Stimulated activated CD4-positive, alpha-beta T cell treated with anti-CD3 and anti-CD28 coated beads, TNF-alpha, amount 100 ng/mL, for 48 hours (primary cell): ENCODE results near the gene CMIP.
"Not testable (repeated sequence)": the region's sequence is repeated elsewhere in the genome, so short reads cannot be mapped to it uniquely, and the experiment has no call there.

ENCODE experiments used
- DNase-seq, 3 donors: peaks; one replicate each; pipeline ENCODE4 v3.0.0-alpha.2; 2020; ENCODE audit warnings: low read depth in 3 of 3

The CMIP gene

DNA sequence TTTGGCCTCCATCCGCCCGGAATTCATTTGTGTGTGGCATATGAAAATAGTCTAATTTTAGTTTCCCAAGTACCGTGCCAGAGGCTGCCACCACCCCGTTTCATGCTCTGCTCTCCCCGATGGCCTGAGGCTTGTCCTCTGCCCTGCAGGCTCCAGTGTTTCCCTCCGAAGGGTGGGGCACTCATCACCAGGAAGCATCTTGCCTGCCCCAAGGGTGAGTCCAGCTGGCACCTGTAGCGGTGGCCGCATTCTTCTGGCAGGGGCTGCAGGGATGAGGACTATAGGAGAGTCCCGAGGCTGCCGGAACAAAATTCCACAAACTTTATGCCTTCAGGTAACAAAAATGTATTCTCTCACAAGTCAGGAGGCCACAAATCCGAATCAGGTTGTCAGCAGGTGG lies 23.1 kb upstream of the CMIP start:
- no peak for DNase-seq

DNA sequence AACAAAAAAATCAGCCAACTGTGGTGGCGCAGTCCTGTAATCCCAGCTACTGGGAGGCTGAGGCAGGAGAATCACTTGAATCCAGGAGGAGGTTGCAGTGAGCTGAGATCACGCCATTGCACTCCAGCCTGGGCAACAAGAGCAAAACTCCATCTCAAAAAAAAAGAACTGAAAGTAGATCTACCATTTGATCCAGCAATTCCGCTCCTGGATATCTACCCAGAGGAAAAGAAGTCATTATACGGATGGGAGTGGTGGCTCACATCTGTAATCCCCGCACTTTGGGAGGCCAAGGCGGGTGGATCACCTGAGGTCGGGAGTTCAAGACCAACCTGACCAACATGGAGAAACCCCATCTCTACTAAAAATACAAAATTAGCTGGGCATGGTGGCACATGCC lies 22.5 kb upstream of the CMIP start:
- not testable (repeated sequence) for DNase-seq

DNA sequence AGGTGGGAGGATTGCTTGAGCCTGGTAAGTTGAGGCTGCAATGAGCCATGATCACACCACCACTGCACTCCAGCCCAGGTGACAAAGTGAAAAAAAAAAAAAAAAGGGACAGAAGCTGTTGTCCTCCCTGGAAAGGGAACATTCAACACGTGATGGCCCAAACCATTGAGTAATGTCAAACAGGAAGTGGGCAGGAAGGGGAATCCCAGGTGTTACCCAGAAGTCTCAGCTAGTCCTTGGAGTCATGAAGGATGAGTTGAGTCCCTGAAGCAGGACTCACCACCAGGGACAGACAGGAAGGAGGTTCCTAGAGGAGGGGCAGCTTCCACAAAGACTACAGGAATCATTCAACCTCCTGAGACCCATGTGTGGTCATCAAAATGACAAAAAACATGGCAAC lies 19.8 kb upstream of the CMIP start:
- no peak for DNase-seq

DNA sequence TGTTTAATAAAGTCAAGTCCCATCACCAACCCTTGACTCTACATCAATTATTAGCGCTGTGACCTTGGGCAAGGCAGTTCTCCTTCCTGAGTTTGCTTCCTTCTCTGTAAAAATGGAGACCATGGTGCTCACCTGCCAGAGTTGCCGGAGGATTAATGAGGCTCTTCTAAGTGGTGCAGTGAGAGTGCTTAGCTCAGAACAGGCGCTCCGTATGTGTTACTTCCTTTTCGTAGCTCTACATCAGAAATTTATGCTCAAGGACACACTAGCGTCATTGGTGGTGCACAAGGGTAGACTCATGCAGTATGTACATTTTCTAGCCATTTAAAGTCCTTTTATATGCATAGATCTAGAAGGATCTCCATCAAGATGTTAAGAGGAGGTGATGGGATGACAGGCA lies 17.4 kb upstream of the CMIP start:
- no peak for DNase-seq

DNA sequence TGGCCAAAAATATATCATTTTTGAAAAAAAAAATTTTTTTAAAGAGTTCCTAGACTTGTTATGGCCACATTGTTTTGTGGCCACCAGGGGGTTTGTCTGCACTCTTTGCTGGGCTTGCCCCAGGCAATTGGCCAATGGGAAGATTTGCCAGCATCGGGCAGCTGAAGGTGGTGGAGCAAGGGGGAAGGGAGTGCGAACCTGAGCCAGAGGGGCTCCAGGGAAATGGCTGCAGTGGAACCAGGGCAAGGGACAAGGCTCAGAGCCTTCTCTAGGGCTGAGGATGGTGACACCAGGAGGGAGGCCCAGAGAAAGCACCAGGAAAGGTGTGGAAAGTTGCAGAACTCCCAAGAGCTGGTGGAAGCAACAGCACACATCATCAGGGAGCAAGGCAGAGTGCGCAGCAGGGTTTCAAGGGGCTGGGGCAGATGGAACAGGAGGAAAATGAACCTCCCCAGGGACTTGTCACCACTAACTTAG lies 15.5 kb upstream of the CMIP start:
- DNase-seq = no peak

DNA sequence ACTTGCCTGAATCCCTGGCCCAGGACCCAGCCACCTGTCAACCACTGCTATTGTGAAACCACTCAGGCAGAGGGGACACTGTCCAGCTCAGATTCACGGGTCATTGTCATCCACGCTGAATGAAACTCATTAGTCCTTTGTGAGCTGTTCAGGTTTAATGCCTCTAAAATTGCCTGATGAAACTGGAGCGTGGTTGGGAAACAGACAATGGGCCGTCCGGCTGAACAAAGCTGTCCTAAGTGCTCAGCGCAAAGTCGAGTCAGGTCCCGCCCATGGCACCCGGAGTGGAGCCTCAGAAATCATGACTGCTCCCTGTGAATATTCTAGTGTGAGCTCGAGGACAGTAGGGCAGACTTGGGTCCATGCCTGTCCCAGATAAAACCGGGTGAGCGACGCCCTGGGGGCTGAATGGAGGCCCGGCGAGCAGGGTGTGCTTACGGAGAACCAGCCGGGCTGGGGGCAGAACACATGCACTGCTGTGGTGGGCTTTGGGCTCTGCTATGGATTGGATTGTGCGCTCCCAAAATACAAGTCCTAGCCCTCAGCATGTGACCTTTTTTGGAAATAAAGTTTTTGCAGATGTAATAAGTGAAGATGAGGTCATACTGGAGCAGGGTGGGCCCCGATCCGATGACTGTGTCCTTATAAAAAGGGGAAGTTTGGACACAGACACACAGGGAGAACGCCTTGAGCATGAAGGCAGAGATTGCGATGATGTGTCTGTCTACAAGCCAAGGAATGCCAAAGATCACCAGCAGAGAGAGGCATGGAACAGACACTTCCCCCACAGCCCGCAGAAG lies 12.9 kb upstream of the CMIP start:
- no peak for DNase-seq

DNA sequence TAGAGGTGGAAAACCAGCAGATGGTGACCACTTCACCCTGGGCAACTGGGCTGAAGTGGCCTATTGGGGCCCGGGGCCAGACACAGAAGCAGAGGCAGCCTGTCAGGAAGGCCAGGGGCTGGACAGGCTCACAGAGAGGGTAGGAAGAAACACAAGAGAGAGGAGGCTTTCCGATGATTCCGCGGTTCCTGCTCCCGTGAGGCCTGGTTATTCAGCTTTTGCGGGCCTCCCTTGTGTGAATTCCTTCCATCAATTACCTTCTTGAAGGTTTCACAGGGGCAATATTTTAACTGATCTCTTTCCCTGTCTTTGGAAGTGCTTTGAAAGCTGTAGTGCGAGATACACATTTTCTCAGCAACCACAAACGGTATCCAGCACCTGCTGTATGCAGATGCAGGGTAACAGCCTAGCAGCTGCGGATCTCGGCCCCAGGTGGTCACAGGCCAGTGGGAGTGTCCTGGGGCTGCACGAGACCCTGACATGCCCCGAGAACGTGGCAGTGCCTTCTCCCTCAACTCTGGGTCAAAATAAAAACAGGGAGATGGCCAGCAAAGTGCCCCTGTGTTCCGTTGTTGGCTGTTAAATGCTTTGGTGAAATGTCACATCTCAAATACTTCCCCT lies 11.6 kb upstream of the CMIP start:
- no peak for DNase-seq

DNA sequence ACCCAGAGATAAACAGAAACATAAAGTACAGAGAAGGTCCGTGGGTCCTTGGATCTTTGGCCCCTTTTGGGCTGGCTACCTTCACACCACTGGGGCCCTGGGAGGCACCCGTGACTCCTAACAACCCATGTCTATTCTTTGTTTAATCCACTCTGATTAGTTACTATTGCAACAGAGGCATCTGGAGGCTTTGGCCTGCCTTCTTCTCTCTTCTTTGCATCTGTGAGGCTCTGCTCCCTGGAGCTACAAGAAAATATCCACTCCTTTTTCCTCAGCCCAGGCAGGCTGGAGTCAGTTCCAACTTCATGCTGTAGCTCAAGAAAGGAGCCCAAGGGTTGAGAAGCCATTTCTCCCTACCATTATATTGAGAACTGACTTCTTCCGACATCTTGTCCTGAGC lies 9.5 kb upstream of the CMIP start:
- DNase-seq = no peak

DNA sequence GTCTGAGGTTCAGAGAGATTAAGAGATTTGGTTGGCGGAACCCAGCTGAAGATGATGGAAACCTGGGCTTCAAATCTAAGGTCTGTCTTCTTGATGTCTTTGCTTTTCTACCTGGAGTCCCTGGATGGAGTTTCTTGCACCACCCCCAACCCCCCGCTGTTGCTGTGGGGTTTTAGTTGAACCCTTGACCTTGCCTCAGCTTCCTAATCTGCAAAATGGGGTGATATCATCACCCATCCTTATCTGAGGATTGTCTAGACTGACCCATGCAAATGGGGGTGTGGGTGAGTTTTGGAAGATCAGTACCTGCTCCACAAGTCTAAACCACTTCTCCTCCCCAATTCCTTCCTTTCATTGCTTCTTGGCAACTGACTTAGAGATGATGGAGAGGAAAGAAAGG lies 9.0 kb upstream of the CMIP start:
- DNase-seq = no peak

DNA sequence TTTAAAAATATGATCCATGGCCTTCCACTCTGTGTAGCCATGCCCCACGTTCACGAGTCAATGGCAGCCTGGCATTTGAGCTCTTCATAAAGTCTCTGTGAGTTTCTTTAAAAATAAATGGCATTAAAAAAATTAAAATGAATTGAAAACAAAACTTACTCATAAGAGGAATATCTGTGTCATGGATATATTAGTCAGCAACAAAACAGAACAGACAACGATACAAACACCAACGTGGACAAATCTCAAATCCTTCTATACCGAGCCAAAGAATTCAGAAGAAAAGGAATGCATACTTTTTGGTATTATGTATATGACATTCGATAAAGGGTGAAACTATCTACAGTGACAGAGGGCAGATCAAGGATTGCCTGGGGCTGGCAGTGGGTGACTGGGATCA lies 8.2 kb upstream of the CMIP start:
- DNase-seq = no peak

DNA sequence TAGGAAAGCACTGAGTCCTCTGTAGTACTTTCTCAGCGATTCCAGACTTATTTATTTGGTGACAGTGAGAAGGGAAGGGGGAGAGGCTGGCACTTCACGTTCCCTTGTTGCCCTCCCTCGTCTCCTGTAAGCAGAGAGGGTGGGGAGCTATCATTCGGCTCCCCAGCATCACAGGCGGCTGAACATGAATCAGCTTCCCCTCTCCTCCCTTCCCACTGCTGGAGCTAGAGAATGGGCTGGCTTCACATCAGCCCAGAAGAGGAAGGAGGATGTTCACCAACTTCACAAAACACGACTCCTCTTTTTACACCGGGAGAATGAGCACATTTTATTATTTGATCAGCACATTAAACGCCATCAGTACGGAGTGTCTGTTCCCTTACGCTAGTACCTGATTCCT lies 6.7 kb upstream of the CMIP start:
- no peak for DNase-seq

DNA sequence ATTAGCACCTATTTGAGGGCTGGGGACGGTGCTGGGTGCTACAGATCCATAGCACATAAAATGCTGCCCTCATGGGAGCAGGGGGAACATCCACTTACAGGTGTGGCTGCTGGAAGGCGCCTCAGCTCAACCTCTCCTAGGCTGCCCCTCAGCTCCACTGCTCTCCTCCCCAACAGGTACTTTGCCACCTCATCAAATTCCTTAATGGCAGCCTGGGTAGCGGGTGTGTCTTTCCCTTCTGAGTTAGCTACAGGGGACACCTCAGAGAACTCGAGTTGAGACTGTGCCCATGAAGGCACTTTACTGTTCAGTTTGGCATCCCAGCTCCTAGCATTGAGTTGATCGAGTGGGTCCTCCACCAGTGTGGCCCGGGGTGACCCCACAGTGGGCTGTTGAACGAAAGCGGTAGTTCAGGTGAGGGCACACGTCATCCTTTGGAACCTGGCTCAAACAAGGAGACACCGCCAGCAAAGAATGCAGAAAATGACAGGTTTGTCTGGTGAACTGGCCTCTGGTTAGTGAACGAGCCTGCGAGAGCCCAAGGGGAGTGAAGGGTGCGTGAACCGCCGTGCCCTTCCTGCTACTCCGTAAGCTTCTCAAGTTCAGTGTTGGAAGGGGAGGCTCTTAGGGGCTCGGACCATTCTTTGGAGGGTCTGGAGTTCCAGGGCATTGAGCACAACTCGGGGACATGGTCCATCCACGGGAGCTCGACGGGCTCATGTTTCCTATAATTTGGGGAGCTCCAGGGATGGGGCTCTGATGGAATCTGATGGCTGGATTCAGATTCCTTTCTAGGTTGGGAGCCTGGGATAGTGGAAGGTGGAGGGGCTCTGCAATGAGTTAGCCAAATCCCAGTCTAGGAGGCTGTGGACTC lies 3.5 kb upstream of the CMIP start:
- DNase-seq = no peak

DNA sequence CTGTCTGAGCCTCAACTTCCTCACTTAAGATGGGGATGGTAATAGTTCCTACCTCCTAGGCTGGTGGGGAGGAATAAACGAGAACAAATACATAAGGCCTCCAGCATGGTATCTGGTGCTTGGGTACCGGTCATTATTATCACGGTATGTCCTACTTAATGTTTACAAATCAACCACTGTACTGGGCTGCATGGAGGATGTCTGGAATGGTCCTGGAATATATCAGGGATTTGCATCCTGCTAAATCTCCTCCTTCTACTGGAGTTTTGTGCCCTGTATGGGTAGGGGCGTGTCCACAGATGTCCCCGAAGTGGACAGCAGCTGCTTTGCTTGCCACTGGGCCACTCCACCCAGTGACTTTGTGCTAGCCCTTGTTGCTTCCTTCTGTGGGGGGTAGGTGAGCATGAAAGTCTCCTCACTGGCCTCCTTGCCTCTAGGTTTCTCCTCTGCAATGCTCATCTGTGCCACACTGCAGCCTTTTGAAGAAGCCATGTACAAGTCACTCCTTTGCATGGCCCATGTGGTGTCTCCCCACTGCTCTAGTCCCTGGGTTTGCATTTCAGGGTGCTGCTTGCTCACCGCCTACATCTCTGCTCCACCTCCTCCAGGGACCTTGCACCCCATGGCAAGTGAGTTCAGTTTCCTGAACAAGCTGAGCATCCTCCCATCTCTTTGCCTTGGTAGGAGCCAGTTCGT lies 2.2 kb upstream of the CMIP start:
- no peak for DNase-seq

DNA sequence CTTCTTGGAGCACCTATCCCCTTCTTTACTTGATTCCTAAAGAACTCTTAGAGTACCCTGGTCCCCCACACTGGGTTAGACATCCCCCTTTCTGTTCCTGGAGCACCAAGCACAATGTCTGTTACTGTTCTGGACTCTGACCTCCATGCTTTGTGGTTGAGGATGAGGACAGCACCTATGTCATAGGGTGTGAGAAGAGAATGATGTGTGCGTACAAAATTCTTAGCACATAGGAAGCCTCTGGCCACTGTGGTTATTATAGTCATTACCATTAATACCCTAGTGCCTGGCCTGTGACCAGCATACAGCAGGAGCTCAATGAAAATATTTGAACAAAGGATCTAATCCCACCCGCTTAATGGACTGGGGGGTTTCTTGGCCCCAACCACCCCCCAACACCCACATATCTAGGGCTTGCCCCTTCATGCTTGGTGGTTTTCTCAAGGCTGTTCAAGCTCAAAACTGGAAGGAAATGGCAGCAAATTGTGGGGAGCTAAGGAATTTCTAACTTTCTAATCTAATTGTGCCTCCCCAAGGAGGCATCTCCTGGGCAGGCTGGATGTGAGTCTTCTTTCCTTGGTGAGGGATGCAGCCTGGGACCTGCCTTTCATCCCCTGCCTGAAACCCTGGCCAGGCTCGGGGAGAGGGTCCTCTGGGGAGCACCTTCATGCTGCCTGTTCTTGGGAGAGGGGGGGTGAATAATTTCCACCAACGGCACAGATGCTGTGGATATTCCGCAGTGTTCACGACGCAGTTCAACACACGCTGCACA lies 1.5 kb upstream of the CMIP start:
- no peak for DNase-seq

DNA sequence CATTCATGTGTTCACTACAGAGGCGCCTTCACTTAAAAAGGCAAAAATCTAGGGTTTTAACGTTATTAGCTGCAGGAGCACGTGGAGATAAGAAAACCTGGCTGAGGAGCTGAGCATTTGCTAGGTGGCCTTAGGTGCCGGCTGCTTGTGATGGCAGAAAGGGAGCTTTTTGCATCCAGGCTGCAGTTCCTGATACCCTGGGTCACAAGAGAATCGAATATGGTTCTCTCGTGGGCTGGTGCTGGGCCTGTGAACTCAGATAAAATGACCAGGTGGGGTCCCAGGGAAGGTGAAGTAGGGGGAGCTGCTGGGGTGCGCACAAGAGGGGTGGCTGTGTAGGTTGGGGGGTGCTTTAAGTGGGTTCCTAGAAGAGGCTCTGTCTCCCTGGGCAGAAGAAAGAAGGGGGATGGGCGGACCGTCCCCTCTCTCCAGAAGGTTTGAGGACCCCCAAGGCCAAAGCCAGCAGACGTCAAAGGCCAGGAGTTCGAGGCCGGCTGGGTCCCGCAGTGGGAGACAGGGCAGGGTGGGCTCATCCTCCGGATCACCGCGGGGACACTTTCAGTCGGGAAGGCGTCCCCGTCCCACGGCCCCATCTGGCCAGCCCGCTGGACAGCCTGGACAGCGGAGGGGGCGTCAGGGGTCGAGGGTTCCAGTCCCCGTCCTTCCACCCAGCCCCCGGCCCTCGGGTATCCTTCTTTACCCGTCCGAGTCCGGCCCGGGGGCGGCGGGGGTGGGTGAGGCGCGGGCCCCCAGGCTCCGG lies 740 bp upstream of the CMIP start:
- no peak for DNase-seq

DNA sequence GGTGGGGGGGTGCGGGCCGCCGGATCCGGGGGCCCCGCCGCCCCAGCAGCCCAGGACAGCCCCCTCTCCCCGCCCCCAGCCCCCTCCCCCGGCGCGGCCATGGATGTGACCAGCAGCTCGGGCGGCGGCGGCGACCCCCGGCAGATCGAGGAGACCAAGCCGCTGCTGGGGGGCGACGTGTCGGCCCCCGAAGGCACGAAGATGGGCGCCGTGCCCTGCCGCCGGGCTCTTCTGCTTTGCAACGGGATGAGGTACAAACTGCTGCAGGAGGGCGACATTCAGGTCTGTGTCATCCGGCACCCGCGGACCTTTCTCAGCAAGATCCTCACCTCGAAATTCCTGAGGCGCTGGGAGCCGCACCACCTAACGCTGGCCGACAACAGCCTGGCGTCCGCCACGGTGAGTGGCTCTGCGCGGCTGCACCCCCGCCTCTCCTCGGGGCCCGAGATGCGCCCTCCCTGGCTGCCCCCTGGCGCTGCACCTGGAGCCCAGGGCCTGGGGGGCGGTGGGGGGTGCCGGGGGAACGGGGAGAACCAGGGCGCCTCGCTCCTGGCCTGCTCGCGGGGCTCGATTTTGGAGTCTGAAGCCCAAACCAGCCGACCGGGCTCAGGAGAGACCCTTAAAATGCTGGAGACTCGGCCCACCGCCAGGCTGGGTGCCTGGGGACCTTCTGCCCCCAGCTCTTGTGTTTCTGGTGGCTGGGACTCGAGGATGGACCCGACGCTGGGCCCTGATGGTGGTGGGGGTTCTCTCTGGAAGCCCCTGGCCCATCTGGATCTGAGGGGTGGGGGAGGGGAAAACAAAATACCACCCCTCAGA lies 744 bp downstream of the CMIP start:
- no peak for DNase-seq

DNA sequence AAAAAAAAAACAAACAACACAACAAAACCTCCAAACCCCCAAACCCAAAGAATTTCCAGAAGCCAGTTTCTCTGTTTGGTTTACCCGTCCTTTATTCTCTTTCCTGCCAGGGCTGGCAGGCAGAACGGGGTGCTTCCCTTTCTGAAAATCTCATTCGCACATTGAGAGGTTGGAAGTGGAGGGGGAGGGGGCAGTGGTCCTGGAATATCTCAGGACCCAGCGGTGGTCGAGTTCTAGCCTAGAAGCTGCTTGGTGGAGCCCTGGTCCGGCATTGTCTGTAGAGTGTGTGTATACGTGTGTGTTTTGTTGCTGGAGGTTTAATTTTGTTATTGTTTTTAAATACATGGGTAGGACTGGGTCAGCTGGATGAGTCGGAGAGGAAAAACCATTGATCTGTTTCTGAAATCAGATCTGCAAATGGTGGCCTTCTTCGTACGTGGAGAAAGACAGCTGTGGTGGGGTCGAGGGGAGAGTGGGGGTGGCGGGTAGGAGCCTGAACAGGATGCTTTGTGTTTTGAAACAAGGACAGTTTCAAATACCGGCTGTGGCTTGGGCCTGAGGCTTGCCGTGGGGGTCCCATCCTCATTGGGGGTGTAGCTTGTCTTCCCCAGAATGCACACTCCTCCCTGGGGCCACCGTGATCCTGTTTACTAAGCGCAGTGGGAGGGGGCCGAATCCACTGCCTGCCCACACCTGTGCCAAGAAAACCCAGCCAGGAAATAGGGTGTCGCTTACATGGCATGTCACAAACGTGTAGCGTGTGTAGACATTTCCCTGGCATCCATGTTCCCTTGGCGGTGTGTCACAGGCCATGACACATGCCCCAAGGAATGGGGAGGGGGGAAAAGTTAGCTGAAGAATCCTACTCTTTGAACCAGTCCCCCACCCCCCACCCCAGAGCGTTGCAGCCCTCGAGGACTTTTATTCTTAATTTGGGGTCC lies 1.6 kb downstream of the CMIP start:
- DNase-seq = no peak

DNA sequence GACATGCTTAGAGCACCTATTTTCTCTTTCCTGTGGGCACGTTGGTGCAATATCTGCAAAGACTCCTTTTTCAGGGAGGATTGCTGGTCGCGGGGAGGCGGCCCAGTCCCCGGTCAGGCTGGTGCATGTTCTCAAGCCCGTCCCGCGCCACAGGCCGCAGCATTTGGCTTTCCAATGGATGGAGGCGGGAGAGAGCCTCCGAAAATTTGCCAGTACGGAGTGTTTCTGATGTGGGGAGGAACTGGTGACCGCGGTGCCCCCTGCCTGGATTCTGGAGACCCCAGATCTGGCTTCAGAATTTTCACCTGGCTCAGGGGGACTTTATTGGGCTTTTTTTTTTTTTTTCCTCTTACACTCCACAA lies 2.3 kb downstream of the CMIP start:
- no peak for DNase-seq
